Thymus (tissue), 11 donors: ENCODE data around the gene ATP6V0D1. TPM values are rescaled to one million over a fixed set of nuclear protein-coding genes. Genes with fewer than 3 reads are reported as not detected.
A peak's percentile ranks its signal among the peaks of the same experiment; 100 is the strongest.
"Not testable (repeated sequence)": the region's sequence is repeated elsewhere in the genome, so short reads cannot be mapped to it uniquely, and the experiment has no call there.

Source experiments
- DNase-seq, 9 donors: peaks; one replicate each; pipeline ENCODE4 v3.0.0-alpha.2; 2013; ENCODE audit warnings: low spot score in 9 of 9, low read depth in 6 of 9, missing footprints in 1 of 9
- H3K27ac ChIP-seq, 2 donors: one replicate each; pipeline ENCODE4 v1.5.1; 2013; ENCODE audit warnings: control low read depth in 1 of 2, low read depth in 1 of 2, low read length in 1 of 2, mild to moderate bottlenecking in 1 of 2, moderate library complexity in 1 of 2
- H3K27me3 ChIP-seq, 2 donors: one replicate each; pipeline ENCODE4 v1.5.1; 2013; ENCODE audit warnings: low read length in 1 of 2; ENCODE audit not compliant: control insufficient read depth in 2 of 2, insufficient read depth in 1 of 2
- H3K36me3 ChIP-seq, 2 donors: one replicate each; pipeline ENCODE4 v1.5.1; 2013; ENCODE audit warnings: low read length in 1 of 2, mild to moderate bottlenecking in 1 of 2, moderate library complexity in 1 of 2; ENCODE audit not compliant: control insufficient read depth in 2 of 2, insufficient read depth in 2 of 2
- H3K4me1 ChIP-seq, 2 donors: one replicate each; pipeline ENCODE4 v1.5.1; 2013; ENCODE audit warnings: low read length in 2 of 2; ENCODE audit not compliant: control insufficient read depth in 2 of 2, insufficient read depth in 2 of 2
- H3K4me3 ChIP-seq, 2 donors: one replicate each; pipeline ENCODE4 v1.5.1; 2013; ENCODE audit warnings: low read length in 2 of 2, control low read depth in 1 of 2, mild to moderate bottlenecking in 1 of 2
- H3K9me3 ChIP-seq, 2 donors: one replicate each; pipeline ENCODE4 v1.5.1; 2013; ENCODE audit warnings: low read length in 1 of 2, mild to moderate bottlenecking in 1 of 2; ENCODE audit not compliant: control insufficient read depth in 2 of 2, insufficient read depth in 1 of 2
- WGBS: extraction: QIAGEN DNeasy Blood & Tissue Kit; methylation state at CpG from one replicate; pipeline ENCODE4 v1.1.7; 2013; 5-methylcytosine and 5-hydroxymethylcytosine counted together
- polyA plus RNA-seq: library from polyadenylated mRNA; stranded (reverse); fragments of 200-250 nt; gene quantifications from one replicate; pipeline ENCODE4 v1.2.3, GENCODE V29; 2013
- total RNA-seq: library from RNA; stranded (reverse); fragments of 120-200 nt; gene quantifications from one replicate; pipeline ENCODE4 v1.2.4, GENCODE V29; 2013
- donor health status: healthy.

The ATP6V0D1 gene
- total and polyA plus RNA-seq, 2 donors = 44.8 to 51.8 TPM

- Histone ChIP-seq H3K27me3 (peaks cover 5 to 77% of the 10 kb centered on the region in 2 donors), H3K4me1 (no peaks in the 10 kb centered on the region), H3K9me3 (no peaks in the 10 kb centered on the region), H3K36me3 (no peaks in the 10 kb centered on the region), H3K4me3 (no peak overlapping the region), H3K27ac (no peak overlapping the region)
- 76% methylated on average over 9 of the region's 9 CpGs for WGBS
- DNase-seq = no peak
These were observed 57.2 kb downstream of the ATP6V0D1 start for GRCh38 chr16:67423611-67424260.

- Histone ChIP-seq H3K27me3 (peaks cover 0 to 76% of the 10 kb centered on the region in 2 donors), H3K9me3 (no peaks in the 10 kb centered on the region), H3K4me1 (no peaks in the 10 kb centered on the region), H3K4me3 (no peak overlapping the region), H3K36me3 (no peaks in the 10 kb centered on the region), H3K27ac (no peak overlapping the region)
- DNase-seq = no peak
- 97% methylated on average over 5 of the region's 5 CpGs for WGBS
These were observed 57.9 kb downstream of the ATP6V0D1 start for GRCh38 chr16:67423015-67423414.

GRCh38 chr16:67421030-67421429, 59.9 kb downstream of the ATP6V0D1 start:
- Histone ChIP-seq H3K4me3 (no peak overlapping the region), H3K36me3 (no peaks in the 10 kb centered on the region), H3K9me3 (no peaks in the 10 kb centered on the region), H3K27ac (no peak overlapping the region), H3K27me3 (peaks cover 5 to 79% of the 10 kb centered on the region in 2 donors), H3K4me1 (peaks cover 2 to 3% of the 10 kb centered on the region in 2 donors)
- WGBS = 92% methylated on average over 4 of the region's 4 CpGs
- no peak for DNase-seq

- Histone ChIP-seq H3K27ac (no peak overlapping the region), H3K27me3 (peaks cover 11 to 79% of the 10 kb centered on the region in 2 donors), H3K4me3 (no peak overlapping the region), H3K36me3 (no peaks in the 10 kb centered on the region), H3K9me3 (no peaks in the 10 kb centered on the region), H3K4me1 (peaks cover 4 to 7% of the 10 kb centered on the region in 2 donors)
- DNase-seq = no peak
- 82% methylated on average over 3 of the region's 3 CpGs for WGBS
These were observed 61.0 kb downstream of the ATP6V0D1 start for GRCh38 chr16:67419931-67420330.

GRCh38 chr16:67419502-67419901, 61.5 kb downstream of the ATP6V0D1 start:
- no peak overlapping the region for H3K4me3 ChIP-seq
- peaks cover 12 to 79% of the 10 kb centered on the region in 2 donors for H3K27me3 ChIP-seq
- no peak for DNase-seq
- H3K36me3 ChIP-seq = no peaks in the 10 kb centered on the region
- H3K9me3 ChIP-seq = no peaks in the 10 kb centered on the region
- WGBS = 94% methylated on average over 3 of the region's 3 CpGs
- no peak overlapping the region for H3K27ac ChIP-seq
- peaks cover 4 to 7% of the 10 kb centered on the region in 2 donors for H3K4me1 ChIP-seq

- Histone ChIP-seq H3K27me3 (peaks cover 15 to 67% of the 10 kb centered on the region in 2 donors), H3K4me1 (peaks cover 4 to 9% of the 10 kb centered on the region in 2 donors), H3K36me3 (no peaks in the 10 kb centered on the region), H3K9me3 (no peaks in the 10 kb centered on the region), H3K27ac (no peak overlapping the region), H3K4me3 (no peak overlapping the region)
- DNase-seq = no peak
- 96% methylated on average over 2 of the region's 2 CpGs for WGBS
These were observed 63.5 kb downstream of the ATP6V0D1 start for GRCh38 chr16:67417333-67418061.

- DNase-seq = no peak
- peaks cover 4 to 10% of the 10 kb centered on the region in 2 donors for H3K4me1 ChIP-seq
- H3K27me3 ChIP-seq = peaks cover 15 to 62% of the 10 kb centered on the region in 2 donors
- 4% methylated on average over 73 of the region's 73 CpGs for WGBS
- no peaks in the 10 kb centered on the region for H3K9me3 ChIP-seq
- H3K27ac ChIP-seq = no peak within 1 kb of the TSS
- no peaks in the 10 kb centered on the region for H3K36me3 ChIP-seq
- H3K4me3 ChIP-seq = peak within 1 kb of the TSS; percentile 5 to 52
These were observed 64.8 kb downstream of the ATP6V0D1 start, which contains the start of gene ZDHHC1 for GRCh38 chr16:67415872-67416793. ZDHHC1 (minus strand) TSS chr16:67416477; CDS start chr16:67407775, 8,702 bp downstream.

GRCh38 chr16:67415421-67415820, 65.5 kb downstream of the ATP6V0D1 start:
- H3K27ac ChIP-seq, H3K4me1 ChIP-seq, H3K9me3 ChIP-seq, DNase-seq, H3K36me3 ChIP-seq: not testable (repeated sequence)
- Histone ChIP-seq H3K4me3 (peak overlapping the region in 1 of 2 donors; percentile 5), H3K27me3 (peaks cover 15 to 62% of the 10 kb centered on the region in 2 donors)
- 98% methylated on average over 19 of the region's 19 CpGs for WGBS
